Right lung (tissue), 5 donors: Measurements from ENCODE around the gene UBE3D. TPM values are rescaled to one million over a fixed set of nuclear protein-coding genes. Genes with fewer than 3 reads are reported as not detected.
A peak's percentile ranks its signal among the peaks of the same experiment; 100 is the strongest.
"Not testable (repeated sequence)": the region's sequence is repeated elsewhere in the genome, so short reads cannot be mapped to it uniquely, and the experiment has no call there.

ENCODE experiments used
- DNase-seq, 2 donors: peaks; one replicate each; pipeline ENCODE4 v3.0.0-alpha.2; 2013
- polyA plus RNA-seq, 5 donors: library from polyadenylated mRNA; unstranded; fragments of 120-200 nt; gene quantifications; one replicate each; pipeline versions ENCODE4 v1.2.1 to v1.2.3, GENCODE V29; 2013; ENCODE audit warnings: inconsistent platforms in 1 of 5, low replicate concordance in 1 of 5; ENCODE audit not compliant: insufficient read length in 5 of 5, insufficient read depth in 1 of 5

Gene UBE3D
- polyA plus RNA-seq, 5 donors = 7.3 to 12.8 (median 8.9) TPM

GRCh38 chr6:82979657-82980056, 86.0 kb downstream of the UBE3D start:
- no peak for DNase-seq

- DNase-seq = no peak
Observed at GRCh38 chr6:82978362-82978945, 87.2 kb downstream of the UBE3D start.

GRCh38 chr6:82976179-82976578, 89.5 kb downstream of the UBE3D start:
- no peak for DNase-seq

GRCh38 chr6:82971877-82972460, 93.7 kb downstream of the UBE3D start:
- no peak for DNase-seq

GRCh38 chr6:82970839-82971238, 94.8 kb downstream of the UBE3D start:
- no peak for DNase-seq

- no peak for DNase-seq
Observed at GRCh38 chr6:82968708-82969107, 96.9 kb downstream of the UBE3D start.

- DNase-seq = no peak
Observed at GRCh38 chr6:82963191-82963925, 102.3 kb downstream of the UBE3D start.

GRCh38 chr6:82959385-82959941, 106.2 kb downstream of the UBE3D start:
- no peak for DNase-seq

GRCh38 chr6:82958551-82958950, 107.1 kb downstream of the UBE3D start:
- peak; percentile 17 to 21 for DNase-seq

- DNase-seq = peak in 1 of 2 donors; percentile 20
Observed at GRCh38 chr6:82957868-82958245, 107.8 kb downstream of the UBE3D start.

GRCh38 chr6:82957171-82957867, 108.3 kb downstream of the UBE3D start:
- peak; percentile 34 to 38 for DNase-seq

GRCh38 chr6:82955841-82956240, 109.8 kb downstream of the UBE3D start:
- DNase-seq = no peak

GRCh38 chr6:82954937-82955577, 110.6 kb downstream of the UBE3D start:
- no peak for DNase-seq

GRCh38 chr6:82954356-82954755, 111.3 kb downstream of the UBE3D start:
- no peak for DNase-seq

- DNase-seq = no peak
Observed at GRCh38 chr6:82953871-82954270, 111.8 kb downstream of the UBE3D start.

- no peak for DNase-seq
Observed at GRCh38 chr6:82951935-82952334, 113.7 kb downstream of the UBE3D start.

GRCh38 chr6:82951389-82951788, 114.3 kb downstream of the UBE3D start:
- no peak for DNase-seq

- not testable (repeated sequence) for DNase-seq
Observed at GRCh38 chr6:82930915-82931314, 134.7 kb downstream of the UBE3D start.

- DNase-seq = no peak
Observed at GRCh38 chr6:82924799-82925535, 140.7 kb downstream of the UBE3D start.

GRCh38 chr6:82921258-82921657, 144.4 kb downstream of the UBE3D start:
- DNase-seq = no peak
